Fibroblast of lung (primary cell): ENCODE data around the gene MRPL27.

Experiments
- CTCF ChIP-seq, 2 donors: IDR thresholded peaks in 1 of 2; conservative IDR thresholded peaks in 1 of 2; 1 replicate in 1 of 2; 2 replicates in 1 of 2; pipeline ENCODE4 v1.5.1; 2011 to 2012; ENCODE audit warnings: low read length in 2 of 2, control low read depth in 1 of 2, inconsistent platforms in 1 of 2, low read depth in 1 of 2, mild to moderate bottlenecking in 1 of 2
- EZH2 ChIP-seq: IDR thresholded peaks from 2 replicates; pipeline ENCODE4 v1.5.1; 2012; ENCODE audit warnings: low read length, control low read depth, mild to moderate bottlenecking; ENCODE audit errors: missing control alignments

DNA sequence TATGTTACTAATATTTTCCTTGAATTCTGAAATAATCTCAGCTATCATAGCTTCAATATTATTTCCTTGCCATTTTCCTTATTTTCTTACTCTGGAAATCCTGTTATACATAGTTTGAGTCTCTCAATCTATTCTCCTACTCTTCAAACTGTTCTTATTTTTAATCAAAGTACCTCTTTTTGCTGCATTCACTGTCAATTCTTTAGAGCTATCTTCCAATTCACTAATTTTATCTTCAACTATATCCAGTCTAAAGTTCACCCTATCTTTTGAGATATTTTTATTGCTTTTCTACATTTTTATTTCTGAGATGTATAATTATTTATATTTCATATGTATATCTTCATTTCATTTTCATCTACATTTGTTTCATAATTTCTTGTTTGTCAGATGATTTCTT, 34.3 kb downstream of the MRPL27 start:
- no peak for TF ChIP-seq CTCF (conservative IDR thresholded peaks at IDR 0.05 in 1 of 2, IDR thresholded peaks at IDR 0.05 in 1 of 2; ENCODE audit: low read depth in 1 of 2, low read length in 2 of 2)
- no peak for TF ChIP-seq EZH2
